ENCODE data around the gene DHX35. TPM values are rescaled to one million over a fixed set of nuclear protein-coding genes. Genes with fewer than 3 reads are reported as not detected.

Gene DHX35
- total RNA-seq, 1 experiment from 2014 or later: 15.9 TPM

DNA sequence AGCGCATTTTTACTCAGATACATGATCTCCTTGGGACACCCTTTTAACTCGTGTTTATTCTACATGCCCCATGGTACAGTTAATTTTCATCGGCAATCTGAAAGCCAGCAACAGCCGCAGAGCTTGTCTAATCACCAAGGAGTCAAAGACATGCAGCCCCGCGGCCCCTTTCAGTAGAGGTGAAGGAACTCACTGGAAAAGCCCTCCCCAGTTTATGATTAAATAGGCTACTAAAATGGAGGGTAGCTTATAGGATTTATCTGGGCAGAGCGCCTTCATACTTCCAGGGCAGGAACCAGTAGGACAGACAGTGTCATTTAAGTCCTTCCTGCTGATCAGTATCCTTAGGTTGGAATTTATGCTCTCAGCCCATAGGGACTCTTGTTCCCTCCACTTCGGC is 83.5 kb downstream of the DHX35 start:
- no peaks in the 10 kb centered on the region for H3K27me3 ChIP-seq (replicated peaks; ENCODE audit: insufficient read depth, low read depth, low read length, poor library complexity)
- H3K27ac ChIP-seq (ENCODE audit: low read depth, low read length, poor library complexity, severe bottlenecking): no peak overlapping the region
- TF ChIP-seq, protein P1, sequence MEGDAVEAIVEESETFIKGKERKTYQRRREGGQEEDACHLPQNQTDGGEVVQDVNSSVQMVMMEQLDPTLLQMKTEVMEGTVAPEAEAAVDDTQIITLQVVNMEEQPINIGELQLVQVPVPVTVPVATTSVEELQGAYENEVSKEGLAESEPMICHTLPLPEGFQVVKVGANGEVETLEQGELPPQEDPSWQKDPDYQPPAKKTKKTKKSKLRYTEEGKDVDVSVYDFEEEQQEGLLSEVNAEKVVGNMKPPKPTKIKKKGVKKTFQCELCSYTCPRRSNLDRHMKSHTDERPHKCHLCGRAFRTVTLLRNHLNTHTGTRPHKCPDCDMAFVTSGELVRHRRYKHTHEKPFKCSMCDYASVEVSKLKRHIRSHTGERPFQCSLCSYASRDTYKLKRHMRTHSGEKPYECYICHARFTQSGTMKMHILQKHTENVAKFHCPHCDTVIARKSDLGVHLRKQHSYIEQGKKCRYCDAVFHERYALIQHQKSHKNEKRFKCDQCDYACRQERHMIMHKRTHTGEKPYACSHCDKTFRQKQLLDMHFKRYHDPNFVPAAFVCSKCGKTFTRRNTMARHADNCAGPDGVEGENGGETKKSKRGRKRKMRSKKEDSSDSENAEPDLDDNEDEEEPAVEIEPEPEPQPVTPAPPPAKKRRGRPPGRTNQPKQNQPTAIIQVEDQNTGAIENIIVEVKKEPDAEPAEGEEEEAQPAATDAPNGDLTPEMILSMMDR (conservative IDR thresholded peaks at IDR 0.05; ENCODE audit: low read depth, low read length): no peak
- TF ChIP-seq EZH2 (IDR thresholded peaks at IDR 0.05; ENCODE audit: borderline replicate concordance, low read depth, low read length, poor library complexity, severe bottlenecking): no peak
- H3K36me3 ChIP-seq (ENCODE audit: insufficient read depth, low read length, poor library complexity, severe bottlenecking): peaks cover 3% of the 10 kb centered on the region
- no peak overlapping the region for H3K4me3 ChIP-seq (ENCODE audit: low read depth, low read length, poor library complexity, severe bottlenecking)
- no TSS peak for BruUV-seq (replicated peaks)
- H3K4me1 ChIP-seq (ENCODE audit: insufficient read depth, low read length, poor library complexity, severe bottlenecking): no peaks in the 10 kb centered on the region
- H3K9me3 ChIP-seq (ENCODE audit: low read depth, low read length, poor library complexity, severe bottlenecking): no peaks in the 10 kb centered on the region
- POLR2A ChIA-PET (ENCODE audit: low non-redundant PET): no interaction called here
- DNase-seq (ENCODE audit: low spot score): no peak
- intact Hi-C loops (cut with micrococcal nuclease; ENCODE audit: unreplicated experiment): loop anchor here (5.0 kb wide), 1 partner anchor 398 kb away; no protein-coding TSS in a partner anchor
- CTCF ChIA-PET: no interaction called here

DNA sequence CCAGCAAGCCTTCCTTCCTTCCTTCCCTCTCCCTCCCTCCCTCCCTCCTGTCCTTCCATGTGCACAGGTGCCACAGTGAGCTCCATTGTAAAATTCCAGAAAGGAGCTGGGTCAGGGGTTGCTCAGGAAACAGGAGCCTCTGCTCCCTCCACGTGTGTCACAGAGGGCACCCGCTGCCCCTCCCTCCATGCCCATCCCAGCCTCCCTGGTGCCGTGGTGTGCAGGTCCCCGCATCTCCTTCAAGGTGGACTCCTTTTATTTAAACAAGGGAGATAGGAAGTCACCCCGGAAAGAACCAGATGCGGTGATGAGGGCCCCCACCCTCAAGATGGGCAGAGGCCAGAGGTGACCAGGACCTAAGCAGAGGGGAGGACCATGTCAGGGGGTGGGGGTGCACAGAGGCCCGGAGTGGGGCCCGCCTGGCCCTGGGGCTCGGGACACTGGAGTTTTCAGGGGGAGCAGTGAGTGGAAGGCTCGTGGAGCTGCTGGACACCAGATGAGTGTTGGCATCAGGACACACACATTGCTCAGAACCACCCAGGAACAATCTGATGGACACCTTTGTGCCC is 85.4 kb downstream of the DHX35 start:
- TF ChIP-seq, protein P1 (conservative IDR thresholded peaks at IDR 0.05; ENCODE audit: low read depth, low read length): no peak
- TF ChIP-seq EZH2 (IDR thresholded peaks at IDR 0.05; ENCODE audit: borderline replicate concordance, low read depth, low read length, poor library complexity, severe bottlenecking): no peak
- DNase-seq (ENCODE audit: low spot score): no peak
- Histone ChIP-seq H3K27me3 (replicated peaks; ENCODE audit: insufficient read depth, low read depth, low read length, poor library complexity) (no peaks in the 10 kb centered on the region), H3K4me3 (ENCODE audit: low read depth, low read length, poor library complexity, severe bottlenecking) (no peak overlapping the region), H3K9me3 (ENCODE audit: low read depth, low read length, poor library complexity, severe bottlenecking) (no peaks in the 10 kb centered on the region), H3K4me1 (ENCODE audit: insufficient read depth, low read length, poor library complexity, severe bottlenecking) (no peaks in the 10 kb centered on the region), H3K36me3 (ENCODE audit: insufficient read depth, low read length, poor library complexity, severe bottlenecking) (no peaks in the 10 kb centered on the region), H3K27ac (ENCODE audit: low read depth, low read length, poor library complexity, severe bottlenecking) (no peak overlapping the region)
- intact Hi-C loops (cut with micrococcal nuclease; ENCODE audit: unreplicated experiment): loop anchor here (5.0 kb wide), 1 partner anchor 400 kb away; no protein-coding TSS in a partner anchor
- no TSS peak for BruUV-seq (replicated peaks)
- POLR2A ChIA-PET (ENCODE audit: low non-redundant PET): no interaction called here
- CTCF ChIA-PET: no interaction called here

DNA sequence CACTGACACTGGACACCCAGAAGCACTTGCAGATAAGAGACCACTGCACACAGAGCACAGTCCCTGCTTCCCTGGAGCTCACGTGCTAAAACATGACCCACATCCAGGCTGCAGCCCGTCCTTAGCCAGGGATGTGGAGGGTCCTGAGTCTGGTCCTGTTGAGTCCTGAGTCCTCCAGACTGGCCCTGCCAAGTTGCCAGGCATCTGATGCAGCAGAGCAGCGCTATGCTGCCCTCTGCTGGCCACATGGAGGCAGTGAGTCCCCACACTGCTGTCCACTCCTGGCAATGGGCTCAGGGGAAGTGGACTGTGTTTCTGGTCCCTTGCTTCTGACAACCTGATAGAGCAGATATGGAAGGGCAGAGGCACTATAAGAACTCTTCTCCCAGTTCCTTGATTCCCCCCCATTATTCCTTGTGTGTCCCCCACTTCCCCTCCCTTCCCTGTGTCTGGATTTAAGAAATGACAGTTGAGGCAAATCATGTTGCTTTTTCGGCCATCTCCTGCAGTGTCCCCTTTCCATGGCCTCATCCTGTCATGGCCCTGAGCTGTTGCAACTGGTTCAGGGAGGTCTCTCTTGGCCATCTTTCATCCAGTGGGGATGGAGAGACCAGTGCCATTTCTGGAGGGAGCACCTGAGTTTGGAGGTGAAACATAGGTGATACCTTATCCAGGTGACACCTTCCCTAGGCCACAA is 86.0 kb downstream of the DHX35 start:
- peak; percentile 71 for DNase-seq (ENCODE audit: low spot score)
- POLR2A ChIA-PET (ENCODE audit: low non-redundant PET): no interaction called here
- no peaks in the 10 kb centered on the region for H3K4me1 ChIP-seq (ENCODE audit: insufficient read depth, low read length, poor library complexity, severe bottlenecking)
- no peak overlapping the region for H3K27ac ChIP-seq (ENCODE audit: low read depth, low read length, poor library complexity, severe bottlenecking)
- CTCF ChIA-PET: interaction anchor here (0.7 kb wide), 1 partner anchor 189 kb away, joined by 9 read pairs; no protein-coding TSS in a partner anchor
- no peaks in the 10 kb centered on the region for H3K27me3 ChIP-seq (replicated peaks; ENCODE audit: insufficient read depth, low read depth, low read length, poor library complexity)
- no TSS peak for BruUV-seq (replicated peaks)
- intact Hi-C loops (cut with micrococcal nuclease; ENCODE audit: unreplicated experiment): loop anchor here (1.0 to 5.0 kb wide), 2 partner anchors 122 to 401 kb away; partner anchors contain the start of gene FAM83D
- H3K9me3 ChIP-seq (ENCODE audit: low read depth, low read length, poor library complexity, severe bottlenecking): no peaks in the 10 kb centered on the region
- TF ChIP-seq EZH2 (IDR thresholded peaks at IDR 0.05; ENCODE audit: borderline replicate concordance, low read depth, low read length, poor library complexity, severe bottlenecking): no peak
- TF ChIP-seq, protein P1 (conservative IDR thresholded peaks at IDR 0.05; ENCODE audit: low read depth, low read length): peak; percentile 96
- H3K4me3 ChIP-seq (ENCODE audit: low read depth, low read length, poor library complexity, severe bottlenecking): no peak overlapping the region
- no peaks in the 10 kb centered on the region for H3K36me3 ChIP-seq (ENCODE audit: insufficient read depth, low read length, poor library complexity, severe bottlenecking)

Data from A673 (cell line).